Retinal pigment epithelial cell (primary cell): ENCODE results near the gene LRP4.

Experiments used
- DNase-seq: peaks from one replicate; pipeline ENCODE4 v3.0.0-alpha.2; 2010; ENCODE audit warnings: low read depth
- H3K4me3 ChIP-seq: 2 replicates; pipeline ENCODE4 v1.5.1; 2011; ENCODE audit warnings: mild to moderate bottlenecking, low read length, control low read depth, moderate library complexity
- CTCF ChIP-seq: conservative IDR thresholded peaks from 2 replicates; pipeline ENCODE4 v1.5.1; 2011; ENCODE audit warnings: low read depth, low read length, control low read depth, inconsistent platforms

The LRP4 gene

GRCh38 chr11:46879056-46879585 lies 39.2 kb downstream of the LRP4 start:
- no peak for TF ChIP-seq CTCF
- no peak overlapping the region for H3K4me3 ChIP-seq
- DNase-seq = no peak

- no peak for TF ChIP-seq CTCF
- DNase-seq = no peak
- H3K4me3 ChIP-seq = no peak overlapping the region
Observed at GRCh38 chr11:46877580-46877979, 40.8 kb downstream of the LRP4 start.

GRCh38 chr11:46876471-46876870 lies 41.9 kb downstream of the LRP4 start:
- H3K4me3 ChIP-seq = no peak overlapping the region
- no peak for TF ChIP-seq CTCF
- DNase-seq = no peak

GRCh38 chr11:46874586-46874985 lies 43.8 kb downstream of the LRP4 start:
- no peak overlapping the region for H3K4me3 ChIP-seq
- DNase-seq = no peak
- TF ChIP-seq CTCF = no peak

GRCh38 chr11:46868912-46869311 lies 49.4 kb downstream of the LRP4 start:
- no peak for TF ChIP-seq CTCF
- no peak for DNase-seq

GRCh38 chr11:46865340-46865739 lies 53.0 kb downstream of the LRP4 start:
- no peak overlapping the region for H3K4me3 ChIP-seq
- TF ChIP-seq CTCF = no peak
- peak; percentile 43 for DNase-seq

More at GRCh38 chr11:46868912-46869311, 49.4 kb downstream of the LRP4 start:
- H3K4me3 ChIP-seq = no peak overlapping the region

- TF ChIP-seq CTCF = no peak
- DNase-seq = no peak
- H3K4me3 ChIP-seq = no peak overlapping the region
Observed at GRCh38 chr11:46860218-46860617, 58.1 kb downstream of the LRP4 start.
